GM18498 (cell line): ENCODE data around the gene RNF144A.
"Not testable (repeated sequence)": the region's sequence is repeated elsewhere in the genome, so short reads cannot be mapped to it uniquely, and the experiment has no call there.

Experiments
- ATAC-seq: cut with Tn5 transposase; IDR thresholded peaks from one replicate; pipeline ENCODE4 v1.9.1; 2021; ENCODE audit warnings: mild to moderate bottlenecking, moderate library complexity; ENCODE audit not compliant: unreplicated experiment

RNF144A gene

GRCh38 chr2:6927186-6927585, 10.0 kb downstream of the RNF144A start:
- no peak for ATAC-seq

GRCh38 chr2:6927753-6928152, 10.5 kb downstream of the RNF144A start:
- no peak for ATAC-seq

- ATAC-seq, result no peak
Observed at GRCh38 chr2:6928452-6928851, 11.2 kb downstream of the RNF144A start.

GRCh38 chr2:6929196-6929819, 12.1 kb downstream of the RNF144A start:
- no peak for ATAC-seq

- ATAC-seq, result no peak
Observed at GRCh38 chr2:6930923-6931647, 13.9 kb downstream of the RNF144A start.

- no peak for ATAC-seq
Observed at GRCh38 chr2:6931753-6932152, 14.5 kb downstream of the RNF144A start.

GRCh38 chr2:6932206-6932605, 15.0 kb downstream of the RNF144A start:
- ATAC-seq, result no peak

GRCh38 chr2:6932828-6933227, 15.6 kb downstream of the RNF144A start:
- ATAC-seq, result no peak

- ATAC-seq, result no peak
Observed at GRCh38 chr2:6933911-6934310, 16.7 kb downstream of the RNF144A start.

GRCh38 chr2:6934345-6934744, 17.1 kb downstream of the RNF144A start:
- ATAC-seq, result no peak

- no peak for ATAC-seq
Observed at GRCh38 chr2:6934758-6935651, 17.8 kb downstream of the RNF144A start.

GRCh38 chr2:6935652-6936020, 18.4 kb downstream of the RNF144A start:
- not testable (repeated sequence) for ATAC-seq

GRCh38 chr2:6937157-6937556, 19.9 kb downstream of the RNF144A start:
- no peak for ATAC-seq

- no peak for ATAC-seq
Observed at GRCh38 chr2:6937582-6937981, 20.4 kb downstream of the RNF144A start.

- ATAC-seq, result no peak
Observed at GRCh38 chr2:6939071-6939470, 21.9 kb downstream of the RNF144A start.

GRCh38 chr2:6940820-6941219, 23.6 kb downstream of the RNF144A start:
- no peak for ATAC-seq

- ATAC-seq, result no peak
Observed at GRCh38 chr2:6941299-6942046, 24.3 kb downstream of the RNF144A start.

GRCh38 chr2:6942848-6943247, 25.6 kb downstream of the RNF144A start:
- no peak for ATAC-seq

GRCh38 chr2:6943523-6943922, 26.3 kb downstream of the RNF144A start:
- ATAC-seq, result no peak

- no peak for ATAC-seq
Observed at GRCh38 chr2:6943971-6944370, 26.8 kb downstream of the RNF144A start.

- ATAC-seq, result no peak
Observed at GRCh38 chr2:6944555-6944954, 27.3 kb downstream of the RNF144A start.
